ENCODE measurements around the gene WDR90.

DNA sequence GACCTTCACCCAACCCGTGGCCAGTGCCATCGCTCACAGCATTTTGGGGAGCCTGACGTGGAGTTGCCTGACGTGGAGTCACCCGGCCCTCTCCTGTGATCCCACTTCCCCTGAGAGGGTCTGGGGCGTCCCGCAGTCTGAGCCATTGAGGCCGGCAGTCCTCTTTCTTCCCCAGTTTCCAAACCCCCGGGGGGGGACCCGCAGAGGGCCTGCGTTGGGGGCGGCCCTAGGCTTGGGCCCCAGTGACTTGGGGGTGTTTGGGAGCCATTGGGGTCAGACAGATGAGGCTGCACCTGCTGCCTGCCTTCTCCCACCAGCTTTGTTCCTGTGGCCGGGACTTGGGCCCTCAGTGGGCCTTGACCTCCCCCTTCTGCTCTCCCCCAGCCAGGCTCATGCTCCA lies 20.5 kb downstream of the WDR90 start:
- no peak for TF ChIP-seq POLR2A (IDR thresholded peaks at IDR 0.05)
- TF ChIP-seq, protein P1, sequence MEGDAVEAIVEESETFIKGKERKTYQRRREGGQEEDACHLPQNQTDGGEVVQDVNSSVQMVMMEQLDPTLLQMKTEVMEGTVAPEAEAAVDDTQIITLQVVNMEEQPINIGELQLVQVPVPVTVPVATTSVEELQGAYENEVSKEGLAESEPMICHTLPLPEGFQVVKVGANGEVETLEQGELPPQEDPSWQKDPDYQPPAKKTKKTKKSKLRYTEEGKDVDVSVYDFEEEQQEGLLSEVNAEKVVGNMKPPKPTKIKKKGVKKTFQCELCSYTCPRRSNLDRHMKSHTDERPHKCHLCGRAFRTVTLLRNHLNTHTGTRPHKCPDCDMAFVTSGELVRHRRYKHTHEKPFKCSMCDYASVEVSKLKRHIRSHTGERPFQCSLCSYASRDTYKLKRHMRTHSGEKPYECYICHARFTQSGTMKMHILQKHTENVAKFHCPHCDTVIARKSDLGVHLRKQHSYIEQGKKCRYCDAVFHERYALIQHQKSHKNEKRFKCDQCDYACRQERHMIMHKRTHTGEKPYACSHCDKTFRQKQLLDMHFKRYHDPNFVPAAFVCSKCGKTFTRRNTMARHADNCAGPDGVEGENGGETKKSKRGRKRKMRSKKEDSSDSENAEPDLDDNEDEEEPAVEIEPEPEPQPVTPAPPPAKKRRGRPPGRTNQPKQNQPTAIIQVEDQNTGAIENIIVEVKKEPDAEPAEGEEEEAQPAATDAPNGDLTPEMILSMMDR (IDR thresholded peaks at IDR 0.05): no peak
- TF ChIP-seq EP300 (IDR thresholded peaks at IDR 0.05): no peak

All from stomach (tissue), 4 donors.